Medulla oblongata (tissue), 1 donor: ENCODE data around the gene DPEP2.
"Not testable (repeated sequence)": the region's sequence is repeated elsewhere in the genome, so short reads cannot be mapped to it uniquely, and the experiment has no call there.

Experiments used
- DNase-seq: peaks from one replicate; pipeline ENCODE4 v3.0.0-alpha.2; 2015; ENCODE audit errors: extremely low spot score

The DPEP2 gene

GRCh38 chr16:67953641-67954375 is 45.5 kb downstream of the DPEP2 start:
- no peak for DNase-seq

GRCh38 chr16:67951485-67951884 is 47.8 kb downstream of the DPEP2 start:
- peak; percentile 91 for DNase-seq

DNA sequence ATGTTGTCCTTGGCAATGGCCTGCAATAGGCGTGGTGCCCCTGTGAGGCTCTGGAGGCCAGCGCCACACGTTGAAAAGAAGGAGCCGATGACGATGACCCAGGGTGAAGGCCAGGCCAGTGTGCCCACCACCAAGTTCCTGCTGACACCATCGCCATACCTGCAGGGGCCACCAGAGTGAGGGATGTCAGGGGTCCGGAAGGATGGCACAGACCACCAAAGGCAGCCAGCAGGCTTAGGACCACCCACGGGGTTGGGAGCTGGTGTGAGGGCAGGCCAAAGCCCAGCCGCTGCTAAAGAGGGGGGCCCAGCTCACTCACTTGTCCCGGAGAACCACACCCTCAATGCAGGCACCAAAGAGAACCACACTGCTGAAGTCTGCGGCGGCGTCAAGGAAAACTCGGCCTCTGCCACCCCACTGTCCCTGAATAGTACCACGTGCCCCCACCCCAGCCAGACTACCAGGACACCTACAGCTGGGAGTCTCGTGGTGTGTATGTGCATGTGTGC is 48.9 kb downstream of the DPEP2 start:
- no peak for DNase-seq

DNA sequence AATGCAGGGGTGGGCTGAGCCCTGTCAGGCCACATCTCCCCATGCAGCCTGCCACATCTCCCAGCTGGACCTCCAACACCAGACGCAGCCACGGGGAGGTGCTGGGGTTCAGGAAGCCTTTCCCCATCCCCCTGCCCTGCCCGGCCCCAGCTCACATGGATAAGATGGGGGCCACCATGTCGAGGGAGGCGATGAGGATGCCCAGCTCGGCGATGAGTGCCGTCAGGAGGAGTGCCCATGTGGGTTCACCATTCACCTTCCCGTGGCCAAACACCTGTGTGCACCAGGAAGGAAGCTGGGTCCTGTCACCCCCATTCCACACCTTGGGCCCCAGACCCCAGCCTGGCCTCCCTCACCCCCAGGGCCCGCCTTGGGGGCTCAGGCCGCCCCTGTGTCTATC is 49.6 kb downstream of the DPEP2 start:
- no peak for DNase-seq

- no peak for DNase-seq
Measured at GRCh38 chr16:67948015-67948414, 51.3 kb downstream of the DPEP2 start.

DNA sequence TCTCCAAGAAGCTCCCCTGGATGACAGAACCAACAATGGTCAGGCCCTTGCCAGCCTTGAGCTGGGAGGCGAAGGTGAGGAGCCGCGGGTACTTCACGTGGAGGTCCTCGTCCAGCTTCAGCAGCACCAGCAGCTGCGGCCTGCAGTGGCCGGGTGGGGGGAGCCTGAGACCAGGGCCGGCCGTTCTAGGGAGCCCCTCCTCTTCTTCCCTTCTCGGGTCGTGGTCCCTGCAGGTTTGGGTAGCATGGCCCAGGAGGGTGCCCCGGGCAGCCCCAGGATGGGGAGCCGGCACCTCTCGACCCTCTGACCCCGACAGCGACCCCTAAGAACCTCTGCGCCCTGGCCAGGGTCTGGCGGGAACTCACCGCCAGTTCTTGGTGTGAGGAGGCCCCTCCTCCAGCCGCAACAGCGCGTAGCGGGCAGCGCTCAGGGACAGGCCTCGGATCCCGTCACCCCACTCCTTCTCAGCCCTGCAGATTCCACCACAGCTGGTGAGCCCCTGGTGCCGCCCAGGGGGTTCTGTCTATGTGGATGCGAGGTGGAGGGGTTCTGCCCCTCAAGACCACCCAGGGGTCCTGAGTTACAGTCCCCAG is 52.2 kb downstream of the DPEP2 start:
- DNase-seq, result no peak

DNA sequence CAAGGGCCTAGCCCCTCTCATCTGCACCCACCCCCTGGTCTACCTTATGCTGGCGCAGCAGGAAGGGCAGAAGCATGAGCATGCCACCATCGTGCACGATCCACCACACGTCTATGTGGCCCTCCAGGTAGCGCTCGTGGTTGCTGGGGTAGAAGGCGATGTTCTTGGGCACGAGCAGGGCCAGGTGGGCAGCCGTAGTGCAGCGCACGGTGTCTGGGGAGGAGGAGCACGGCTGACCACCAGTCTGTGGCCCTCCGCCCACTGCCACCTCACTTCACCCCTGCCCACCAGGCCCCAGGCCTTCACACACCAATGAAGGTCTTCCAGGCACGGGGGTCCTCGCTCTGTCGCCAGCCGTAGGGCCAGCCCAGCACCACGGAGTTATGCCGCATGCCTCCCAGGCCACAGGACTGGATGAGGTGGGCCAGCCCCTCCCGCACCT is 53.1 kb downstream of the DPEP2 start:
- DNase-seq, result no peak

DNA sequence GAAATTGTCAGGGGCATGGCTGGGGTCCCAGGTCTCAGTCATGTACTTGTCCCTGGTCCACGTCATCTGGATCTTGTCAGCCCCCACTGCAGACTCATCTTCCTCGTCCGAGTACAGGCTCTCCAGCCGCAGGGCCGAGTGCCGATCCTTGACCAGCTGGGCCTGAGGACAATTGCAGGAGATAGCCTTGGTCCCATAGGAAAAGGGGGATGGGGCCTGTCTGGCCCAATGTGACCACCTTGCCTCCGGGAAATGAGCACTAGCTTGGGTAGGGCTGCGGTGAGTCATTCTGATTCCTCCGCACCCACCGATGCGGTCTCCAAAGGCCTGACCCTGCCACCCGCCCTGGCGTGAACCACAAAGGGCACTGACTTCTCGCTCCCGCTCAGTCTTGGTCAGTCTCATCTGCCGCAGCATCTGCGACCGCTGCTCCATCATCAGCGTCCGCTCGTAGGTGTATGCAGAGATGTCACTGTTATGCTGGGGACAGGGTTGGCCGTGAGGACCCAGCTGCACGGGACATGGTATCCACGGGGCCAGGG is 53.8 kb downstream of the DPEP2 start:
- no peak for DNase-seq

GRCh38 chr16:67944690-67945391 is 54.4 kb downstream of the DPEP2 start:
- DNase-seq, result no peak

DNA sequence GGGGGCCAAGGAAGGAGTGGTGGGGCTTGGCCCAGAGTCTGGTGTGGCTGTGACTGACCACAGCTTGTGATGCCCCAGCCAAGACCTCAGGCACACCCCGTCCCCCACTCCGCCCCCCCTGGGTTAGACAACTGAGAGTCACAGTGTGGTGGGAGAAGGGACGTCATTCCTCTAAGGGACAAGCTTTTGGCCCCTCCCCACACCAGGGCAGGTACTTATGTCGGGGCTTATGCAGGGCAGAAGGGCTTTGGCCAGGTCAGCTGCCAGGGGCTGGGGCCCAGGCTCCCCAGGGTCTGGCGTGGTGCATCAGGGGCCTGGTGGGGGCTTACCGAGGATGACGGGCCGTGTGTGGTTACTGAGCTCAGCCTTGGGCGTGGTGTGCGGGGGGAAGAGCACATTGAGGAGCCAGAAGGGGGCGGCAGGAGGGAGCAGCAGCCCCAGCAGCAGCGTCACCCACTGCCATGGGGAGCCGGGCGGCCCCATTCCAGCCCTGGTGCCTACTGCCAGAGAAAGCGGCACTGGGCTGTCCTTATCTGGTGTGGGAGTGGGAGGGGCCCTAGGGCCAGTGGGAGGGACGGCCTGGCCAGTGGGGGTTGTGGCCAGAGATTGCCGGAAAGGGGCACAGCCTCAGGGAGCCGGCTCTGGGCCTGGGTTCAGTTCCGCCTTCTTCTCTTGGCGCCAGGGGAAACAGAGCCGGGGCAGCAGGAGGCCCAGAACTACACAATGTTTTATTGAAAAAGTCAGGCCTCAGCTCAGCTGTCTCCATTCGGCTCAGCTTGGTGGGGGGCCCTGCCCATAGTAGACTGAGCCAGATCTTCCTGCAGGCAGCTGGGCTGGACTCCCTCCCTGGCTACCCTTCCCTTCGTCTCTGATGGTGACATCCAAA is 55.4 kb downstream of the DPEP2 start, which contains the start of gene LCAT:
TSS of gene LCAT (minus strand) at position 502 of the 886 bp plus-strand sequence. CDS start at position 483, 19 bp downstream.
- peak; percentile 91 for DNase-seq

DNA sequence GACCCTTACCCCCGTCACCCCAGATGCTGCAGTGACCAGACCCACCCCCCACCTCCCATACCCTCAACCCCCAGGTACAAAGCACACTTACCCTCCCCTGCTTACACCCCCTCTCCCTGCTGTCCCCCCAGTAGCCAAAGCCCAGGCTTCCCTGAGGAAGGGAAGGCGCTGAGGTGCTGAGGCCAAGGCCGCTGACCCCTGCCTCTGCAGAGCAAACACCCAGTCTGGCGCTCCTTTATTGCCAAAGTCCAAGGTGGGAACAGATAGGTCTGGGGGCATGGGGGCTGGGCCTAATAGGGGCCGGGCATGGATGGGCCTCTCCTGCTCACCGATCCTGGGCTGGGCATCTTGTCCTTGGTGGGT is 56.0 kb downstream of the DPEP2 start:
- DNase-seq, result no peak

DNA sequence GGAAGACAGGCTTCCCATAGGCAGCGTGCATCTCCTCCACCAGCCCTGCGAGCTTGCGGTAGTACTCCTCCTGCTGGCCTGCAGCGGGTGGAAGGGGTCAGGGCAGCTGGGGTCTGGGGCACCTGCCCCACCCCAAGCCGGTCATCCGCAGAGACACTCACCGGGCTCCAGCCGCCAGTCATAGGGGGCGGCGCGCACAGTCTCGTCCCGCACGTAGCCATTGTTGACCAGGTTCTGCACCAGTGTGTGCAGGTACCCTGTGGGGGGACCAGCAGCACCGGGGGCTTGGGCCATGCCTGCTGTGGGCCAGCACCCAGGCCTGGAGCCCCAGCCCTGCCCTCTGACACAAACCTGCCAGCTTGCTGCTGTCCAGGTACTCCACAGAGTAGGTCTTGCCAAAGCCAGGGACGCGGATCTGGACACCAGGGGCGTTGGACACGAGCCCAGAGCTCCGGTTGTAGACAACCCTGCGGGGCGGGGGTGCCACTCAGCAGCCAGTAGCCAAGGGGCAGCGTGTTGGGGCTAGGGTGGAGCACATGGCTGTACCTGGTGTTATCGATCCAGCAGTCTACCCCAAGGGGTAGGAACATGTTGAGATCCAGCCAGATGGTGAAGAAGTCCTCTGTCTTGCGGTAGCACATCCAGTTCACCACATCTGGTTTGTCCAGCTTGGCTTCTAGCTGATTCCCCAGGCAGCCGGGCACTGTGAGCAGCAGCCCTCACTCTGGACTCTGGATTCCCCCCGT is 56.6 kb downstream of the DPEP2 start:
- DNase-seq, result no peak

- peak; percentile 31 for DNase-seq
Measured at GRCh38 chr16:67942200-67942509, 57.1 kb downstream of the DPEP2 start.

- no peak for DNase-seq
Measured at GRCh38 chr16:67941469-67942199, 57.6 kb downstream of the DPEP2 start.

- DNase-seq, result no peak
Measured at GRCh38 chr16:67940446-67941089, 58.7 kb downstream of the DPEP2 start.

GRCh38 chr16:67939507-67940445 is 59.5 kb downstream of the DPEP2 start:
- no peak for DNase-seq

GRCh38 chr16:67937713-67938112 is 61.6 kb downstream of the DPEP2 start:
- not testable (repeated sequence) for DNase-seq
